Activated naive CD4-positive, alpha-beta T cell (primary cell): ENCODE results near the gene HMX1.

Source experiments
- DNase-seq, 4 experiments: peaks; one replicate each; lab custom pipeline; 2025; lab: John Stamatoyannopoulos, UW

Gene HMX1

GRCh38 chr4:8892556-8893226, 21.1 kb upstream of the HMX1 start:
- no peak for DNase-seq

- DNase-seq = no peak
Measured at GRCh38 chr4:8891646-8892555, 20.3 kb upstream of the HMX1 start.

DNA sequence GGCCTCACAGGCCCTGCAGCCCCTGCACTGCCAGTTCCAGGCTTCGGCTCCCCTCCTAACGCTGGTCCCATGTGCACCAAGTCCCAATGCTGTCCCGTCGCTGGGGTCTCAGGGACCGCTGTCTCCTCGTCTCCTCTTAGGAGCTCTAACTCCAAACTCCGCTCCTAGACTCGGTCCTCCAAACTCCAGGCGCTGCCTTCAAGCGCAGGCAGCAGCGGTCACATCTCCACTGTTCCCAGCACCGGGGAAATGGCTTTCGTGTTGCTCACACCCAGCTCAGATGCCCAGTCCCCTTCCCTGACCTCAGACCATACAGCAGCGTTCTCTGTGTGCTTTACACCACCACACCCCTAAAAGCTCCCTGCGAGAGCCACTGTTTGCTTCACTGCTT, 19.6 kb upstream of the HMX1 start:
- DNase-seq = no peak

- DNase-seq = no peak
Measured at GRCh38 chr4:8888856-8889255, 17.2 kb upstream of the HMX1 start.

DNA sequence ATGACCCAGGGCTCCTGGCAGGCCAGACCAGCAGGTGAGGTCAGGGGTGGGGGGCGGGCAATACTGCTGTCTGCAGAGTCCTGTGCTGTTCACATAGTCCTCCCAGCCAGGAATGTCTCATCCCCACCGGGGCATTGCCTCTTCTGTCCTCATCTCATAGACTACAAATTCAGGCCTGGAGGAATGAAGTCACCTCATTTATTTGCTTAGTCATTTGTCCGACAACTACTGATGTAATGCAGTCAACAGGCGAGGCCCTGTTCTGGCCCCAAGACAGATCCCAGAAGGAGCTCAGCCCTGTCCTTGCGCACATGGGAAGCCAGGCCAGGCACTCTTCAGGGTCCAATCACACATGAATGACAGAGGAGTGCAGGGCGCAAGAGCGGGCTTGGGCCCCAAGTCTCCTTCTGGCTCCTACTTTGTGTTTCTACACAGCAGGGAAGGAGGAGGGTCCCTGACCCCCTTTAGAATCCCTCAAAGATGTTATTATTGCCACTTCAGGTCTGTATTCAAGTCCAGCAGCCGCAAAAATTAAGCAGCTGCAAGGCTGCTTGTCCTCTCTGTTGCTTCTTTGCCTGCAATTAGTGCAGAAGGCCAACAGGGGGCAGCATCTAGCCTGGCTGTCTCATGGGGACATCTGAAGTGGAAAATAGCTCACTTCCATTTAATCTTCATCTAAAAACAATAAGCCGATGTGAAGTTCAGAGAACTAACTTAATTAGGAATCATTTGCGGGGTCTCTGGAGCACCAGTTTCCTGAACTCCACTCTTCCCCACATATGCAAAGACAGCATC, 15.2 kb upstream of the HMX1 start:
- no peak for DNase-seq

DNA sequence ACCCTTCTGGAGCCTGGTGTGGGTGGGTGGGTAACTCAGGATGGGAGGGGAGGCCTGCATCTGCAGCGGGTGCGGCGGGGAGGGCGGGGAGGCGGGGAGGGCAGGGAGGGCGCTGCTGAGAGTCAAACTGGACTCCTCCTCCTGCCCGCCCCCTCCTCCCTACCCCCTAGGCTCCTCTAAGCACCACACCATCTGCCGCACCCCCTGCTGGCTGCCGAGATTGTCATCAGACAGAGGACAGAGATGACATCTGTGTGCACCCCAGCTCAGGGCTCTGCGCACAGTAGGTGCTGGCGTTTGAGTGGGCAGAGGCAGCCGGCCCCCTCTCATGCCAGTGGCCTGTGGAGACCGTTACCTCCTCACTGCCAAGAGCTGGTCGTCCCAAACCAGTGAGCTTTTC, 10.6 kb upstream of the HMX1 start:
- DNase-seq = no peak

- DNase-seq = no peak
Measured at GRCh38 chr4:8880851-8881250, 9.2 kb upstream of the HMX1 start.

DNA sequence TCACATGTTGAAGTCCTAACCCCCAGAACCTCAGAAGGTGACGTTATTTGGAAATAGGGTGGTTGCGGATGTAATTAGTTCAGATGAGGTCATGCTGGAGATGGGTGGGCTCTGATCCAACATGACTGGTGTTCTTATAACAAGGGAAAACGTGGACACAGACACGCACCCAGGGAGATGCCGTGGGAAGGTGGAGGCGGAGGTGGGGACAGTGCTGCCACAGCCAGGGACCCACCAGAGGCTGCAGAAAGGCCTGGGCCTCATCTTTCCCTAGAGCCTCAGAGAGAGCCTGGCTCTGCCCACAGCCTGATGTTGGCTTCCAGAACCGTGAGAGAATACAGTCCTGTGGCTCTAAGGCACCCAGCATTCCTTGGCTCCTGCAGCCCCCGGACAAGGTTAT, 7.9 kb upstream of the HMX1 start:
- DNase-seq = no peak

DNA sequence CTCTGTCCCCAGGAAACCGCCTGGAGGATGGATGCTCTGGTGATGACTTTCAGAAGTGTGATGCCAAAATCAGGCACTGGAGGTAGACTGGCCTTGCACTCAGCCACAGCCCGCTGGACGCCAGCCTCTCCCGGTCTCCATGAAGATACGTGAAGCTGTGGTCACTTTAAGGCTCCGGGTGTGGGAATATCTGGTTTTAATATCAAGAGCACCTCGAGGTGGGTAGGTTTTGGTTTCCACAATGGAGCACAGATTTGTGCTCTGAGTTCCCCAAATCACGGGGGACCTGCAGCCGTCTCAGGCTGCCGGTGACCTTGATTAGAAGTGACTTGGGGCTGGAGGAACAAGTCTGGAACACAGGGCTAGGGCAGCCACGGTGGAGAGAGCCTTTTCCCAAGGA, 6.8 kb upstream of the HMX1 start:
- DNase-seq = no peak

GRCh38 chr4:8877780-8878040, 6.1 kb upstream of the HMX1 start:
- DNase-seq = no peak

GRCh38 chr4:8876982-8877779, 5.5 kb upstream of the HMX1 start:
- no peak for DNase-seq

GRCh38 chr4:8874896-8875680, 3.4 kb upstream of the HMX1 start:
- no peak for DNase-seq

DNA sequence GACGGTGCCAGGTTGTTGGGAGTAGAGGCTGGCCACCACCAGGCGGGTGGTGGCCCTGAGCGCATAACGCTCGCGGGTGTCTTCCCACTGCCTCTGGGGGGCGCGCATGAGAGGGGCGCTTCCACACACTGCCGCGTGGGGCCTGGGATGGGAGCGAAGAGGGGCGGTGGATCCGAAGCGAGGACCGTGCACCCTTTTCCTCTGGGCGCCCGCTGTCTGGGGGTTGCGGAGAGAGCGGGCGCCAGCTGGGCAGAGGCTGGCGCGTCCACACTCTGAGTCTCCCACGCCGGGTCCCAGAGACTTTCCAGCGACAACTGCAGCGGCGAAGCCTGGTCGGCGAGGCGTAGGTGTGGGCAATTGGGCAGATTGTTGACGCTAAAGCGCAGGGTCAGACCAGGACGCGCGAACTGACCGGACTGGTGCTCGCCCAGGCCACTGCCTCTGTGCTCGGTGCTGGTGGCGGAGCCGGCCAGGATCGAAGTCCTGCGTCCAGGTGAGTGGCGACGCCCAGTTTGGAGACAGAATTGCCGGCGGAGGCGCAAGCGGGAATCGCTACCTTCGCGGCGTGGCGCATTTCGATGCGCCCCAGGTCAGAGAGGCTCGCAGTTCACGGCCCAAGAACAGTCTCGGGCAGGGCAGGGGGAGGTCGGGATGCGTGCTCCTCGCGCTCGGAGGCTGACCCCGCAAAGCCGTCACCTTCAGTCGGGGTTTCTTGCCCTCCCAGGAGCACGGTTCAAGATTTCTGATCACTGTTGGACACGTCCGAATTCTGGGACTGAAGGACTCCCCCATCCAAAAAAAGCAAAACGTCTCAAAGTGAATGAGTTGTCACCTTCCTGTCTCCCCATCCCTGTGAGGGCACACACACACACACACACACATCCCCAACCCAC, 2.6 kb upstream of the HMX1 start:
- no peak for DNase-seq

DNA sequence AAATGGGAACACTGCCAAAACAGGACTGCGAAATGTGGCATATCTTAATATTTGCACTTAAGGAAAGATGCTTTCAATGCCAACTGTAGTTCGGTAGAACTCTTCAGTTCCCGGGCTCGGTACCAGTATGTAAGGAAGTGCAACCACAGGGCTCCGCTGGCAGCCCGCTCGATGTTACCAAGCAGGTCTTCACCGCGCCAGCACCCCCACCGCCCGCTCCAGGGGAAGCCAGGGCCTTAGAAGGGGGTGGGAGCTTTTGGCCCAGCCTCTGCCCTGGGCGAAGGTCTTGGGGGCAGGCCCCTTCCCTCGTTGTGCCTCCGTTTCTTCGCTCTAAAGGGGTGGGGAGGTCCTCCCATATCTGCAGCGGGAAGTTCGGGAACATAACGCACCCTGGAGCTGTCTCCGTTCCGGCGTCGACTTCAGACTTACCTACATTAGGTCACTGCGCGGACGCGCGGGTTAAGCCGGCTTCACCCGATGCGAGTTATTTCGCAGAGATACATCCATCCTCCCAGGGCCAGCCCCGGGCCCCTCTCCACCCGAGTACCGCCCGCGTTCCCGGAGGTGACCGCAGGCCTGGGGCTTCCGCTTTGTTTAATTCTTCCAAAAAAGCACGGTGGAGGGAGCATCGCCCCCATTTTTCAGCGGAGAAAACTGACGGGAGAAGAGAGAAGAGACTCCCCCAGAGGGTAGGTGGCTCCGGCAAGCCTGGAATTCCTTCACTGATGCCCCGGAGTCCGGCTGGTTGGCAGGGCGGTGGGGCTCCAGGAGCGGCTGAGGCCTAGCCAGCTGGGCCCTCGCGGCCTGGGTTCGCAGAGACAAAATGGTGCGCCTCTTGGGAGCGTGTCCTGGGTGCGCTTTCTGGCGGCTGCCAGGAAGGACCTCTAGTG, 1.0 kb upstream of the HMX1 start:
- DNase-seq = no peak

GRCh38 chr4:8870647-8871416, 807 bp downstream of the HMX1 start:
- no peak for DNase-seq

- no peak for DNase-seq
Measured at GRCh38 chr4:8869898-8870646, 1.6 kb downstream of the HMX1 start.

DNA sequence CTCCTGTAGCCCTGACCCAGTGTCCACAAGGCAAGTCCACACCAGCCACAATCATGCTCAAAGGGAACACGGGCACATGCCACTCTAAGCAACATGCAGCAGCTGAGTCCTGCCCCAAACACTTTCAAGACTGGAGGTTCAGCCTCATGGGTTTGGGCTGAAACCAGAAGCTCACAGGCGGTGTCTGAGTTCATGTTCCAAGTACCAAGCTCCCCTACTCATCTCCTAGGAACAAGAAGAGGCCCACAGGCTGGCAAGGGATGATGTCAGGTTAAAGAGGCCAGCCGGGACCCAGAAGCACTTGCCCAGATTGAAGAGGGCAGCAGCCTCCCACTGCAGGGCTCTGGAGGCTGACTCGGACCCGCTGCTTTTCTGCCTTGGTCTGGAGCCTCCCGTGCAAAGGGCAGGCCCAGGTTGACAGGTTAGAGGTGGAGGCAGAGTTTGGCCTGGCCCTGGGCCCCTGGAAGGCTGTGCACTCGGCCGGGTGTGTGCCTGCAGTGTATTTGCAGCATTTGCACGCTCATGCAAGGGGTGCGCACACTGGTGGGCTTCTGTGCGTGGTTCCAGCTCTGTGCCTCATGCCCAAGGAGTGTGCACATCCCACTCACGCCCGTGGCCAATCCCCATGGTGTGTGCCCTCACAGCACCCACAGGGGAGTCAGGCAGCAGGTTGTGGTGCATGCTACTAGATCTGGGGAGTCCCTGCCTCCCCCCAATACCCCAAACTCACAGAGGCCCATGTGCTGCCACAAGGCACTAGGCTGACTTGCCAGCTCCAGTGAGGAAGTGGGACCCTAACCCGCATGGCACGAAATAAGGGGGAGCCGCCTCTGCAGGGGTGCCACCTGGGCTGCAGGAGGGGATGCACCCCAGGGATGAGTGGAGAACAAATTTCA, 2.4 kb downstream of the HMX1 start:
- DNase-seq = no peak
